Measurements from ENCODE around the gene CFI.

Gene CFI

DNA sequence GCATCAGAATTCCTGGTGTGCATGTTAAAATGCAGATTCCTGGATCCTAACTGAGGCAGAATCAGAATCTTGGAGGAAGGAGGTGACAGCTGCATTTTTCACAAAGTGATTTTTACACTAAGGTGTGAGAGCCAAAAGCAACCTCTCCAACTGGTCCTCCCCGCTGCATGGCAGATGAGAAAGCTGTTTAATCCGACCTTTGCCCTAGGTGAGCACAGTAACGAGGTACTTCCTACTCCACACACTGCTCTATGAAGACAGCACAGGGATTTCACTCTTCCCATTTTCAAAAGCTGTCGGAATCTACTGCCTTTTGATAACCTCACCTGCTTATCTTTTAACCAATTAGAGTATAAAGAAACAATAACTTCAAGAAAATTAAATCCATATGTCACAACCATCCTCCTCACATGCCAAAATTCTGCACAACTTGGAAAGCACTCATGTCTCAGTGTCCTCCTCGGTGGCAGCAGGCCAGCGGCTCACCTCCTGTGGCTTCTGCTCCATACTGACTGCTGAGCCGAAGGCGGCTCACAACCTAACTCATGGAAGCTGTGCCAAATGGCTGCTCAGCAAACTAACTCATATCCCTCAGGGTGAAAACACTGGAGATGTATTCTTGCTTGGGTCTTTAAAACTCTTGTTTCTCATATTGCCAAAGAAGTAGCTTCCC lies 102.1 kb downstream of the CFI start:
- no peak overlapping the region for H3K4me3 ChIP-seq (replicated peaks; ENCODE audit: low read depth, low read length)
- TF ChIP-seq CTCF (IDR thresholded peaks at IDR 0.05; ENCODE audit: low read length, missing control alignments), result no peak
- DNase-seq (ENCODE audit: low read depth), result no peak

DNA sequence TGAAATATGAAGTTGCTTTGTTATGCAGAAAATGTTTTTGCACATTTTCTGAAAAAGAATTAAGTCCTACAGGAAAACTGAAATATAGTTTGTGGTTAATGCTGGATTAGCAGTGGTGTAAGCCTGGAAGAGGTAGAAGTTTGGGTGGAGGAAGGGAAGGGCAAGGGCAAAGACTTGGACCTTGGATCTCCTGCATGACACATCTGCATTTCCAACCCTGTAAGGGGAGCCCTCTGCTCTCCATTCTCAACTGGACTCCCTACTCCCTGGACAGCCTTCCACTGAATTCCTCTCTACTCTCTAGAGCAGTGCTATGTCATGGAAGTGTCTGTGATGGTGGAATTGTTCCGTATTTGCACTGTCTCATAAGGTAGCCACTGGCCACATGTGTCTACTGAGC lies 103.1 kb downstream of the CFI start:
- no peak for DNase-seq (ENCODE audit: low read depth)
- no peak overlapping the region for H3K4me3 ChIP-seq (replicated peaks; ENCODE audit: low read depth, low read length)
- TF ChIP-seq CTCF (IDR thresholded peaks at IDR 0.05; ENCODE audit: low read length, missing control alignments), result no peak

DNA sequence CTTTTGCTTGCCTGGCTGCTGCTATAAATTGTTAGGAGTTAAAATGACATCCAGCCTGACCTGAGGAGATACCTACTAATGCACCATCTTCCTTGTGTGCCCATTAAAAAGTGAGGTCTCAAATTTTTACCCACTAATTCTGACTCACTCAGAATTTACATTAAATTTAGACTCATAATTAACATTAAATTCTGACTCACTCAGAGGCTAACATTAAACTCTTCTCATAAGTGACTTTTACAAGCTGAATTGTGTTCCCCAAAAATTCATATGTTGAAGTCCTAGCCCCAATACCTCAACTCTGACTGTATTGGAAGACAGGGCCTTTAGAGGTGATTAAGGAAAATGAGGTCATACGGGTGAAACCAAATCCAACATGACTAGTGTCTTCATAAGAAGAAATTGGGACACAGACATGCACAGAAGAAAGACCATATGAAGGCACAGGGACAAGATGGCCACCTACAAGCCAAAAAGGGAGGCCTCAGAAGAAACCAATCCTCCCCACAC lies 110.3 kb downstream of the CFI start:
- H3K4me3 ChIP-seq (replicated peaks; ENCODE audit: low read depth, low read length), result no peak overlapping the region
- no peak for DNase-seq (ENCODE audit: low read depth)
- TF ChIP-seq CTCF (IDR thresholded peaks at IDR 0.05; ENCODE audit: low read length, missing control alignments), result no peak

Data from fibroblast of pulmonary artery (primary cell).